ENCODE data around the gene FUT6. TPM values are rescaled to one million over a fixed set of nuclear protein-coding genes. Genes with fewer than 3 reads are reported as not detected.
"Not testable (repeated sequence)": the region's sequence is repeated elsewhere in the genome, so short reads cannot be mapped to it uniquely, and the experiment has no call there.

FUT6 gene
- total RNA-seq, 4 donors from 2014 or later = not detected

DNA sequence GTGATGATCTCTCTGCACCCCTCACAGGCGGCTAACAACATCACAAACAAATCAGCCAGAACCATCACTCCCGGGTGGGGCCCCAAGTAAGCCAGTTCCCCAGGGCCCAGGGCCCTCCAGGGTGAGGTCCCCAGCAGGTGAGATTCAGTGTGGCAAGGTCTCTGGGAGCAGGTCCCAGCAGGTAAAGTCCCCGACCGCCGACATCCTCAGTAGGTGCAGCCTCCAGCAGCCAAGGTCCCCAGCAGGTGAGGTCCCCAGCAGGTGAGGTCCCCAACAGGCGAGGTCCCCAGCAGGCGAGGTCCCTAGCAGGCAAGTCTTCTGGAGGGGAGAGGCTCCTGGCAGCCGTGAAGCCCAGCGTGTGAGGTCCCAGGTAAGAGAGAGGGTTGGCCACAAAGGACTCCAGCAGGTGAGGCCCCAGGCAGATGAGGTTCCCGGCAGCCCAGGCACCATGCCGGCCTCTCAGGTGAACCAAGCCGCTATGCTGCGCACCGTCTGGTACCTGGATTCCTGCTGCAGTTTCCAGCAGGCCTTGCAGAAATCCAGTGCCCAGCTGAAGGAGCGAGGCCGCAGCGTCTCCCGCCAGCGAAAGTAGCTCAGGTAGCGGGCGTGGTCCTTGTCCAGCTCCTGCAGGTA lies 3.9 kb upstream of the FUT6 start:
- Histone ChIP-seq H3K4me1 (no peaks in the 10 kb centered on the region), H3K27ac (no peak overlapping the region), H3K4me3 (replicated peaks in 1 of 3) (no peak overlapping the region), H3K27me3 (no peaks in the 10 kb centered on the region), H3K36me3 (no peaks in the 10 kb centered on the region), H3K9me3 (no peaks in the 10 kb centered on the region)
- WGBS, 2 donors = 85 to 97% methylated on average over 5 to 17 of the region's 21 CpGs
- TF ChIP-seq, protein P1, sequence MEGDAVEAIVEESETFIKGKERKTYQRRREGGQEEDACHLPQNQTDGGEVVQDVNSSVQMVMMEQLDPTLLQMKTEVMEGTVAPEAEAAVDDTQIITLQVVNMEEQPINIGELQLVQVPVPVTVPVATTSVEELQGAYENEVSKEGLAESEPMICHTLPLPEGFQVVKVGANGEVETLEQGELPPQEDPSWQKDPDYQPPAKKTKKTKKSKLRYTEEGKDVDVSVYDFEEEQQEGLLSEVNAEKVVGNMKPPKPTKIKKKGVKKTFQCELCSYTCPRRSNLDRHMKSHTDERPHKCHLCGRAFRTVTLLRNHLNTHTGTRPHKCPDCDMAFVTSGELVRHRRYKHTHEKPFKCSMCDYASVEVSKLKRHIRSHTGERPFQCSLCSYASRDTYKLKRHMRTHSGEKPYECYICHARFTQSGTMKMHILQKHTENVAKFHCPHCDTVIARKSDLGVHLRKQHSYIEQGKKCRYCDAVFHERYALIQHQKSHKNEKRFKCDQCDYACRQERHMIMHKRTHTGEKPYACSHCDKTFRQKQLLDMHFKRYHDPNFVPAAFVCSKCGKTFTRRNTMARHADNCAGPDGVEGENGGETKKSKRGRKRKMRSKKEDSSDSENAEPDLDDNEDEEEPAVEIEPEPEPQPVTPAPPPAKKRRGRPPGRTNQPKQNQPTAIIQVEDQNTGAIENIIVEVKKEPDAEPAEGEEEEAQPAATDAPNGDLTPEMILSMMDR (IDR thresholded peaks at IDR 0.05) = no peak
- no peak for TF ChIP-seq POLR2A (IDR thresholded peaks at IDR 0.05)
- intact Hi-C loops (cut with DNase I) = no loop called here
- no peak for DNase-seq

DNA sequence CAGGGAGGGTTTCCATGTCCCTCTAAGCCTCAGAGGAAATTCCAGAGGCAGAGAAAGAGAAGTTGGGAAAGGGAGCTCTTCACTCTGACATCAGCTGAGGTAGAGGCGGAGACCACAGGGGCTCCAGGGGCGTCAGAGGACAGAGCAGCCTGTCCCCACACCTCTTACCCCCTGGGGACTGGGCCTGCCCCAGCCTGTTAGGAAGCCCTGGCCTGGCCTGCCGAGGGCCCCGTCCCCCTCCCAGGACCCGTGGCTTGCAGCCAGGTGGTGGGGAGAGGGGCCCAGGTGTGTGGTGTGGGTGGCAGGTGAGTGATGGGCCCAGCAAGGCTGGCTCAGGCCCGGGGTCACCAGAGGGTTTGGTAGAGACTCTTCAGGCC lies 2.2 kb upstream of the FUT6 start:
- H3K27ac ChIP-seq; H3K27me3 ChIP-seq; DNase-seq; H3K4me3 ChIP-seq (replicated peaks in 1 of 3); H3K4me1 ChIP-seq; H3K9me3 ChIP-seq; intact Hi-C loops (cut with DNase I); H3K36me3 ChIP-seq: not testable (repeated sequence)
- 84 to 89% methylated on average over 3 to 5 of the region's 6 CpGs for WGBS, 2 donors

DNA sequence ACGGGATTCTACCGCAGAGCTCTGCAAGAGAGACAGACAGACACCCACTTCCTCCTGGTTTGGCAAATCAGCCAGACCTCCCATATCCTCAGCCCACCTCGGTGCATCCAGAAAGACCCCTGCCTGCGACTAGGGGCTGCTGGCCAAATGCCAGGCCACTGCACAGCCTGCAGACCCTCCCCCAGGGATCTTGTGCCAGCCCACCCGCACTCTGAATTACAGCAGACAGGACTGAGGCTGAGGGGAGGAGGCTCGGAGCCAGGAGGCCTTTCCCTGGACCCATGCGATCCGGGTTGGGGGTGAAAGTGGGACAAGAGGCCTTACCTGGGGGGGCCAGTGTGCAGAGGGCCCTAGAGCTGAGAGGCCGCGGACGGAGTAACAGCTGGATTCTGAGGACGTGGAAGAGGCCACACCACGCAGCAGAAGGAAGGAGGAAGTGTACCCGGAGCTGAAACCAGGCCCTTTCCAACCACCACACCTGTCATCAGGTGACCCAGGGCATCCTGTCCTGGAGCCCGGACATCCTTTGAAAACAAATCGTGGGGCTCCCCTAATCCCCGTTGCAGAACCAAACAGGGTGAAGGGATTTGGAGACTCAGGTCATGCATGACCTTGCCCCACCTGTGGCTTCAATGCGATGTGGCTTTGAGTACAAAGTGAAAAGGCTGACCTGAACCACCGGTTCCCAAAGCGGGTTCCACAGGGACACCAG lies 993 bp downstream of the FUT6 start:
- DNase-seq = no peak
- 55 to 66% methylated on average over 15 to 20 of the region's 20 CpGs for WGBS, 2 donors

DNA sequence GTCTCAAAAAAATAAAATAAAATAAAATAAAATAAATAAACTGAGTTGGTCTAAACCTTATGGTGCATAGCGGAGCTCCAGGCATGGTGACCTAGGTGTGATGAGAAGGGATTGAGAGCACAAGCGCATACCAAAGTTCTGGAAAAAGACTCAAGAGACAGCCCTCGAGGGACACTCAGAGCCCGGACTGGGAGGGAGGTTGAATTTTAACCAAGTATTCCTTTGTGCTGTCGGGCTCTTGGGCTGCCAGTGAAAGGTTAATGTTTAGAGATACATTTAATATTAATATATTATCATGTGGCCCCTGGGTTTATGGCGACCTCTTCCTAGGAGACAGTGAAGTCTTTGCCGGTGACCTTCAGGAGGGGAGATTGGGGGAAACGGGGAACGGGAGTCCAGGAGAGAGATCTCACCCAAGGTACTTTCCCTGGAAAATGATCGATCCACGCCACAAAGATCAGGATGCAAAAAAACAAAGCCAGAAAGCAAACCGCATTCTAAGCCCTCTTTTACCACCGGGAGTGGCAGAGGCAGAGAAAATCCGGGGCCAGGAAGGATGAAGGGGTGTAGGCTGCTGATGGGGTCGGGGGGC lies 1.6 kb downstream of the FUT6 start:
- DNase-seq = no peak
- Histone ChIP-seq H3K9me3 (no peaks in the 10 kb centered on the region), H3K27ac (no peak overlapping the region), H3K36me3 (no peaks in the 10 kb centered on the region), H3K4me3 (replicated peaks in 1 of 3) (no peak overlapping the region), H3K27me3 (no peaks in the 10 kb centered on the region), H3K4me1 (no peaks in the 10 kb centered on the region)
- WGBS, 2 donors = 55 to 56% methylated on average over 15 of the region's 15 CpGs
- intact Hi-C loops (cut with DNase I) = no loop called here
- TF ChIP-seq POLR2A (IDR thresholded peaks at IDR 0.05) = no peak
- TF ChIP-seq, protein P1 (IDR thresholded peaks at IDR 0.05) = no peak

More for the DNA sequence above, 993 bp downstream of the FUT6 start:
- intact Hi-C loops (cut with DNase I) = no loop called here
- TF ChIP-seq, protein P1 (IDR thresholded peaks at IDR 0.05) = no peak
- no peak for TF ChIP-seq POLR2A (IDR thresholded peaks at IDR 0.05)
- Histone ChIP-seq H3K36me3 (no peaks in the 10 kb centered on the region), H3K4me1 (no peaks in the 10 kb centered on the region), H3K27me3 (no peaks in the 10 kb centered on the region), H3K27ac (no peak overlapping the region), H3K9me3 (no peaks in the 10 kb centered on the region), H3K4me3 (replicated peaks in 1 of 3) (no peak overlapping the region)

DNA sequence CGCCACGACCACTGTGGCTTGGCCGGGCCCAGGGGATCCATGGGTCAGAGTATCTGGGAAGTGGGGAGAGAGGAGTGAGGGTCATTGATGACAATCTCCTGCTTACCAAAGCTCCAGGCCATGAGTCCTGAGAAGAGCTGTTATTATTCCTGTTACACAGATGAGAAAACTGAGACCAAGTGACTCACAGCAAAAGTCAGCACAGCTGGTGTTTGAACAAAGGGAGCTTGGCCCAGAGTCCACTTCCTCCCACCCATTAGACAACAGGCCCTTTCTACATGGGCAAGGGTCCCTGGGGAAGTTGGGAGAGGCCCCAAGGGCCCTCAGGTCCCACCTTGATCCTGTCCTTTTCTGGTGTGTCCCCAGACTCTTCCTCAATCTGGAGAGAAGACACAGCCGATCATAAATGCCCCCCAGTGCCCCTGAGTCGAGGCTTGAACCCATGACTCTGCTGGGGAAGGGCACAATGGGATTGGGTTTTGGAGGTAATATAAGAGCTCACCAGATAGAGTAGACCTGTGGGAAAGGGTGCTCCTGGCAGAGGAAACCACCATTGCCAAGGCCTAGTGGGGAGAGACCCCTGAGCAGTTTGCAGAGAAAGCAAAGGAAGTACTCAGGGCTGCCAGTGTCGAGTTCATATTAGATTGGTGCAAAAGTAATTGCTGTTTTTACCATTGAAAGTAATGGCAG lies 6.8 kb downstream of the FUT6 start:
- intact Hi-C loops (cut with DNase I) = no loop called here
- Histone ChIP-seq H3K4me3 (replicated peaks in 1 of 3) (no peak overlapping the region), H3K27ac (no peak overlapping the region), H3K4me1 (peaks cover 5 to 14% of the 10 kb centered on the region in 2 donors), H3K27me3 (no peaks in the 10 kb centered on the region), H3K9me3 (no peaks in the 10 kb centered on the region), H3K36me3 (no peaks in the 10 kb centered on the region)
- no peak for DNase-seq
- TF ChIP-seq POLR2A (IDR thresholded peaks at IDR 0.05) = no peak
- TF ChIP-seq, protein P1 (IDR thresholded peaks at IDR 0.05) = no peak
- WGBS, 2 donors = 84 to 87% methylated on average over 6 of the region's 6 CpGs

All from thyroid gland (tissue), 4 donors.